GM19043 (cell line): ENCODE results near the gene TAS2R41.
"Not testable (repeated sequence)": the region's sequence is repeated elsewhere in the genome, so short reads cannot be mapped to it uniquely, and the experiment has no call there.

Experiments used
- ATAC-seq: cut with Tn5 transposase; IDR thresholded peaks from one replicate; pipeline ENCODE4 v1.9.1; 2021; ENCODE audit warnings: low read depth; ENCODE audit not compliant: unreplicated experiment

Gene TAS2R41

GRCh38 chr7:143514995-143515735 lies 37.5 kb downstream of the TAS2R41 start:
- ATAC-seq: no peak

GRCh38 chr7:143516981-143517380 lies 39.3 kb downstream of the TAS2R41 start:
- no peak for ATAC-seq

GRCh38 chr7:143518521-143518920 lies 40.8 kb downstream of the TAS2R41 start:
- no peak for ATAC-seq

- no peak for ATAC-seq
Observed at GRCh38 chr7:143518941-143519340, 41.3 kb downstream of the TAS2R41 start.

GRCh38 chr7:143519411-143520131 lies 41.9 kb downstream of the TAS2R41 start:
- ATAC-seq: no peak

- ATAC-seq: not testable (repeated sequence)
Observed at GRCh38 chr7:143522309-143522916, 44.7 kb downstream of the TAS2R41 start.
